Lower leg skin (tissue), 4 donors: Measurements from ENCODE around the gene OSBPL5. TPM values are rescaled to one million over a fixed set of nuclear protein-coding genes. Genes with fewer than 3 reads are reported as not detected.
"Not testable (repeated sequence)": the region's sequence is repeated elsewhere in the genome, so short reads cannot be mapped to it uniquely, and the experiment has no call there.

Source experiments
- DNase-seq, 2 donors: peaks; one replicate each; pipeline ENCODE4 v3.0.0-alpha.2; 2019; ENCODE audit warnings: low spot score in 2 of 2
- H3K4me3 ChIP-seq: fragments of 200-600 bp; sonication (generic); 2 replicates; pipeline ENCODE4 v1.5.1; 2017; ENCODE audit warnings: mild to moderate bottlenecking, low read depth; ENCODE audit not compliant: poor library complexity, severe bottlenecking
- POLR2A ChIP-seq, 2 donors: fragments of 450-650 bp; IDR thresholded peaks; one replicate each; pipeline ENCODE4 v1.6.1; 2016 to 2017; ENCODE audit warnings: antibody characterized with exemption in 2 of 2, mild to moderate bottlenecking in 1 of 2, moderate library complexity in 1 of 2
- WGBS, 2 donors: methylation state at CpG; one replicate each; pipeline ENCODE4 v1.1.5; 2018; 5-methylcytosine and 5-hydroxymethylcytosine counted together
- intact Hi-C: fragments of 100-400 bp; cut with DNase I; formaldehyde crosslinking; loops from one replicate; pipeline ENCODE4 v1.15.0; 2023; ENCODE audit warnings: low total_unique reads
- total RNA-seq, 4 donors: library from RNA; depleted of rRNA; stranded (reverse); fragments of >200 nt; gene quantifications; one replicate each; pipeline ENCODE4 v1.1.0, GENCODE V29; 2016
- TF ChIP-seq, protein P1 (sequence below), 3 donors: fragments of 450-650 bp; IDR thresholded peaks; one replicate each; pipeline ENCODE4 v1.5.1; 2016; ENCODE audit warnings: antibody characterized with exemption in 3 of 3, mild to moderate bottlenecking in 3 of 3, moderate library complexity in 2 of 3

OSBPL5 gene
- total RNA-seq, 4 donors from 2014 or later = 39.0 to 77.4 (median 64.2) TPM

DNA sequence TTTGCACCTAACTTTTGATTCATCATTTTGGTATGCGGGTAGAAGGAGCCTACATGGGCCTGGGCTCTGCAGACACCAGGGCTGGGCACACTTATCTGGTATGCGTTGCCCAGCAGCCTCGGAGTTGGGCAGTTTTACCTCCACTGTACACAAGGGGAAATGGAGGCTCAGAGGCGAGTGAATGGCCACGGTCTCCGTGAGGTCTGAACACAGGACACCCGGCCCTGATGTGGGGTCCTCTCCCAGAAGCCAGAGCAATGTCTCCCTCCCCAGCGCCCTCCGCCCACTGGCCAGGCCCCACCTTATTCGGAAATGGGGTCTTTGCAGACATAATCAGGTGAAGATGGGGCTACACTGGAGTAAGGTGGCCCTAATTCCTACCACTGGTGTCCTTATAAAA lies 43.7 kb downstream of the OSBPL5 start:
- no peak overlapping the region for H3K4me3 ChIP-seq
- intact Hi-C loops = no loop called here
- WGBS, 2 donors = 94 to 96% methylated on average over 10 of the region's 10 CpGs
- peak in 1 of 2 donors; percentile 76 for DNase-seq
- TF ChIP-seq, protein P1, sequence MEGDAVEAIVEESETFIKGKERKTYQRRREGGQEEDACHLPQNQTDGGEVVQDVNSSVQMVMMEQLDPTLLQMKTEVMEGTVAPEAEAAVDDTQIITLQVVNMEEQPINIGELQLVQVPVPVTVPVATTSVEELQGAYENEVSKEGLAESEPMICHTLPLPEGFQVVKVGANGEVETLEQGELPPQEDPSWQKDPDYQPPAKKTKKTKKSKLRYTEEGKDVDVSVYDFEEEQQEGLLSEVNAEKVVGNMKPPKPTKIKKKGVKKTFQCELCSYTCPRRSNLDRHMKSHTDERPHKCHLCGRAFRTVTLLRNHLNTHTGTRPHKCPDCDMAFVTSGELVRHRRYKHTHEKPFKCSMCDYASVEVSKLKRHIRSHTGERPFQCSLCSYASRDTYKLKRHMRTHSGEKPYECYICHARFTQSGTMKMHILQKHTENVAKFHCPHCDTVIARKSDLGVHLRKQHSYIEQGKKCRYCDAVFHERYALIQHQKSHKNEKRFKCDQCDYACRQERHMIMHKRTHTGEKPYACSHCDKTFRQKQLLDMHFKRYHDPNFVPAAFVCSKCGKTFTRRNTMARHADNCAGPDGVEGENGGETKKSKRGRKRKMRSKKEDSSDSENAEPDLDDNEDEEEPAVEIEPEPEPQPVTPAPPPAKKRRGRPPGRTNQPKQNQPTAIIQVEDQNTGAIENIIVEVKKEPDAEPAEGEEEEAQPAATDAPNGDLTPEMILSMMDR (IDR thresholded peaks at IDR 0.05) = no peak

DNA sequence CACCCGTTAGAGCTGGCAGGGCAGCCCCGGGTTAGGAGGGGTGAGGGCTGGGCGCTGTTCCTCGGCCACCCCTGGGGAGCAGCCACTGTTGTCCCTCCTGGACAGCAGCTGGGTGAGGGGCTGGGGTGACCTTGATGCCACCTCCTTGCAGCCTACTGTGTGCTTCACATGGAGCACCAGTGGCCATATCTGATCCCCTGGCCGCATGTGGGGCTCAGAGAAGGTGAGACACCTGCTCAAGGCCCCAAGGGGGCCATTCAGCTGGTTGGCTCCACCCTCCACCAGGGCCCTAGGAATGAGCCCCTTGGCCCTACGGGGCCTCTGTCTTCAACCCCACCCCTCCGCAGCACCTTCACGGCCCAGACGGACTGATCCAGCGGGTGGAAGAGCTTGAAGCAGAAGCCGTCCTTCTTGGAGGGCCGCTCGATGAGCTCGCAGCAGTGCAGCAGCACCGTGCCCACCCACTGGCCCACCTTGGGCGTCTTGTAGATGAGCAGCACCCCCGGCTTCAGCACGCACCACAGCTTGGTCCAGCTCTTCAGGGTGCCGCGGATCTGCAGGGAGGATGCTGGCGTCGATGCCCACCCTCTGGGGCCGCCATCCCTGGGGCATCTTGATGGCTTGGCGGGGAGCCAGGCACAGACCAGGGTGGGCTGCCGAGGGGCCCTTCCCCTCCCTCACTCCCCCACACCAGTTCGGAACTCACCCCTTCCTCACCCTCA lies 44.9 kb downstream of the OSBPL5 start:
- no peak overlapping the region for H3K4me3 ChIP-seq
- 87 to 92% methylated on average over 25 to 26 of the region's 26 CpGs for WGBS, 2 donors
- intact Hi-C loops = no loop called here
- TF ChIP-seq, protein P1 (IDR thresholded peaks at IDR 0.05) = no peak
- no peak for TF ChIP-seq POLR2A (IDR thresholded peaks at IDR 0.05)
- peak in 1 of 2 donors; percentile 83 for DNase-seq

DNA sequence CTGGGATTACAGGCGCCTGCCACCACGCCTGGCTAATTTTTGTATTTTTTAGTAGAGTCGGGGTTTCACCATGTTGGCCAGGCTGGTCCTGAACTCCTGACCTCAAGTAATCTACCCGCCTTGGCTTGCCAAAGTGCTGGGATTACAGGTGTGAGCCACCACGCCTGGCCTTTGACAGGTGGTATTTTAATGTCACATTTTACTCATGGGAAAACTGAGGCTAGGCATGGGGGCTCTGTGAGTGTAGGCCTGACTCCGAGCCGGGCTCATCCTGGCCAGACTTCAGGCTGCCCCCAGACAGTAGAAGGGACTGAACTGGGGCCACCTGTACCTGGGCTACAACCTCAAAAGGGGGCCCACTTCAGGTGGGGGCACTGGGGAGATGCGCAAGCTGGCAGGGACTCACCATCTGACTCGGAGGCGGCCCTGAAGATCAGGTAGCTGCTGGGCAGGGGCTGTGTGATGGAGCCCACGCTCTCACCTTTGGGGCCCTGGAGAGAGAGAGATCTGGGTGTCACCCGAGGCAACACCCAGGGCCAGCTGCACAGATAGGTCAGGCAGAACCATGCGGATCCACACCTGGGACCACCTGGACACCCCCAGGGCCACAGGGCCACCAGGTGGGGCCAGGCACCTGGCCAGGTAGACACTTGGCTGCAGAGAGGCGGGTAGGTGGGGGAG lies 45.8 kb downstream of the OSBPL5 start:
- intact Hi-C loops = no loop called here
- TF ChIP-seq, protein P1 (IDR thresholded peaks at IDR 0.05) = no peak
- TF ChIP-seq POLR2A (IDR thresholded peaks at IDR 0.05) = no peak
- 96 to 97% methylated on average over 14 of the region's 14 CpGs for WGBS, 2 donors
- no peak overlapping the region for H3K4me3 ChIP-seq
- peak in 1 of 2 donors; percentile 83 for DNase-seq

DNA sequence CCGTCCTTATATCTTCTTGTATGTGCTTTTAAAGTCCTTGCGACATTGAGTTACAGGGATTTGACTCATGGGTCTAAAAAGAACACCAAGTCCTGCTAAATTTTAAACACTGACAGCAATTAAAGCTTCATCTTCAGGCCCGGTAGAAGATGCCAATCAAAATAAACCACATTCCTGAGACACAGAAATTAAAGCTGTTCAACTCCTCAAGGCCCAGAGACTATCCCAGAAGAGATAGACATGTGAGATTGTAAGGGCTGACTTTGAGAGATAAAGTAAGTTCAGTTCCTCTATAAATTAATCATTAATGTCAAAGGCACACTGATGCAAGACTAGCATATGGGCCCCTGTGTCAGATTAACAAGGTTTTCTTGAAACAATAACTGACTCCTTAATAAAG lies 49.8 kb downstream of the OSBPL5 start:
- DNase-seq = no peak
- intact Hi-C loops = no loop called here
- H3K4me3 ChIP-seq = no peak overlapping the region
- whole genome bisulfite sequencing, 2 donors = 73 to 80% methylated on average over 3 of the region's 3 CpGs
- TF ChIP-seq, protein P1 (IDR thresholded peaks at IDR 0.05) = no peak
- TF ChIP-seq POLR2A (IDR thresholded peaks at IDR 0.05) = no peak

DNA sequence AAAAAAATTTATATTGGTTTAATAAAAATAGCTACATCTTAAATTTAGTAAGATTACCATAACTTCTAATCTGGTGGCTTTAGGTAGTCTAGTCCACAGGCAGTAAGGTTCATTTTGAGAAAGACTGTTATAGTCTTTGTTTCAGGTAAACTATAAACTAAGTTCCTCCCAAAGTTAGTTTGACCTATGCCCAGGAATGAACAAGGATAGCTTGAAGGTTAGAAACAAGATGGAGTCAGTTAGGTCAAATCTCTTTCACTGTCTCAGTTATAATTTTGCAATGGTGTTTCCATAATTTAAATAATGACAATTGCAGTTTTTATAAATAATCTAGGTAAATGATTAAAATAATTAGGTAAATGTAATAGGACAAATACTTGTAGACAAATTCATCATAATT lies 51.4 kb downstream of the OSBPL5 start:
- DNase-seq, intact Hi-C loops, H3K4me3 ChIP-seq: not testable (repeated sequence)

DNA sequence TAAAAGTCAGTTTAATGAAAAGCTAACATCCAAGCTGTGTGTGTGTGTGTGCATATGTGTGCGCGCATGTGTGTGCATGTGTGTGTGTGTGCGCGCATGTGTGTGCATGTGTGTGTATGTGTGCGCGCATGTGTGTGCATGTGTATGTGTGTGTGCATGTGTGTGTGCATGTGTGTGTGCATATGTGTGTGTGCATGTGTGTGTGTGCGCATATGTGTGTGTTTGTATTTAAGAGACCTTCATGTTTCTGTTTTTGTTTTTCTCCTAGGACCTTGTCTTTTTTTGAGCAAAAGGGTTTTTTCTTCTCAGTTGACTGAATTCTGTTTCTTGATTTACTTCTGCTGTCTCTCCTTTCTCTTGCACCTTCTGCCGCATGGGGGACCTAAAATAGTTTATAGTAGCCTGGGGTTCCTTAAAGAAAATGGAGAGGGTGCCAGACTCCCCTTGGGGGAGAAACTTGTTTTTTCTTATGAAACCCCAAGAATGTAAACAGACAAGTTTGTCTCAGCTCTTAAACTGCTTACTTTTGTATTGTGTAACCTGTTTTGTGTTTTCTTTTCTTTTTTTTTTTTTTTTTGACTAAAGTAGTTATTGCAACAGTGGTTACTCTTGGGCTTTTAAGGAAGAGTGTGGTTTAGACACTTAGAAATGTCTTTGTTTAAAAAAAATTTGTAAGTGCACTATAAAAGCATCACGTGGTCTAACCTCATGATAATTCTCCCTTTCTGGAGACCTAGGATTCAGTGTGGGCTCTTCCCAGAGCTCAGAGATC lies 53.0 kb downstream of the OSBPL5 start:
- intact Hi-C loops = no loop called here
- no peak for TF ChIP-seq POLR2A (IDR thresholded peaks at IDR 0.05)
- TF ChIP-seq, protein P1 (IDR thresholded peaks at IDR 0.05) = no peak
- no peak for DNase-seq
- 74 to 82% methylated on average over 9 of the region's 9 CpGs for WGBS, 2 donors
- H3K4me3 ChIP-seq = no peak overlapping the region
